ENCODE measurements around the gene CYREN.

GRCh38 chr7:135159359-135160085 lies 11.0 kb downstream of the CYREN start:
- TF ChIP-seq CTCF (IDR thresholded peaks at IDR 0.05) (no peak), EP300 (IDR thresholded peaks at IDR 0.05) (no peak)
